ENCODE data around the gene RPUSD1.

The RPUSD1 gene

GRCh38 chr16:751152-752006 is 36.8 kb downstream of the RPUSD1 start:
- FAIRE-seq, result no peak
- DNase-seq (ENCODE audit: insufficient read length, low spot score), result peak; percentile 61
- TF ChIP-seq, protein P1, sequence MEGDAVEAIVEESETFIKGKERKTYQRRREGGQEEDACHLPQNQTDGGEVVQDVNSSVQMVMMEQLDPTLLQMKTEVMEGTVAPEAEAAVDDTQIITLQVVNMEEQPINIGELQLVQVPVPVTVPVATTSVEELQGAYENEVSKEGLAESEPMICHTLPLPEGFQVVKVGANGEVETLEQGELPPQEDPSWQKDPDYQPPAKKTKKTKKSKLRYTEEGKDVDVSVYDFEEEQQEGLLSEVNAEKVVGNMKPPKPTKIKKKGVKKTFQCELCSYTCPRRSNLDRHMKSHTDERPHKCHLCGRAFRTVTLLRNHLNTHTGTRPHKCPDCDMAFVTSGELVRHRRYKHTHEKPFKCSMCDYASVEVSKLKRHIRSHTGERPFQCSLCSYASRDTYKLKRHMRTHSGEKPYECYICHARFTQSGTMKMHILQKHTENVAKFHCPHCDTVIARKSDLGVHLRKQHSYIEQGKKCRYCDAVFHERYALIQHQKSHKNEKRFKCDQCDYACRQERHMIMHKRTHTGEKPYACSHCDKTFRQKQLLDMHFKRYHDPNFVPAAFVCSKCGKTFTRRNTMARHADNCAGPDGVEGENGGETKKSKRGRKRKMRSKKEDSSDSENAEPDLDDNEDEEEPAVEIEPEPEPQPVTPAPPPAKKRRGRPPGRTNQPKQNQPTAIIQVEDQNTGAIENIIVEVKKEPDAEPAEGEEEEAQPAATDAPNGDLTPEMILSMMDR (IDR thresholded peaks at IDR 0.05; ENCODE audit: insufficient read depth, missing control alignments), result no peak

DNA sequence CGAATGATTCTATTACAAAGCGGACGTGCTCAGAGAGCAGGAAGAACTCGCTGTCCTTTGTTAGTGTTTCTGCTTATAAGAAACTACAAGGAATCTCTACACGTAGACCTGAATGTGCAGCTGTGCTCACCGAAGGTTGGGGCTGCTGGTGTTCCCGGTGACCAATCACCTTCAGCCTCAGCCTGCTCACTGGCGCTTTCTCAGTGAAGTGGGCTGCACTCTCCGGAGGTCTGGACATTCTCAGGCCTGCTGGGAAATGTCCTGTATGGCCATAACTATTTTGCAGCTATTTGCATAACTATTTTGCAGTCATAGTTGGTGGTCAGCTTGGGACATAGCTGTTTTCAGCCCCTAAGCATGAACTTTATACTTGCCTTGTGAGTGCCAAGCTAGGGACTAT is 37.7 kb downstream of the RPUSD1 start:
- TF ChIP-seq, protein P1 (IDR thresholded peaks at IDR 0.05; ENCODE audit: insufficient read depth, missing control alignments), result no peak
- no peak for DNase-seq (ENCODE audit: insufficient read length, low spot score)
- no peak for FAIRE-seq

GRCh38 chr16:749010-749409 is 39.2 kb downstream of the RPUSD1 start:
- FAIRE-seq, result no peak

GRCh38 chr16:747978-748746 is 40.0 kb downstream of the RPUSD1 start:
- TF ChIP-seq, protein P1 (IDR thresholded peaks at IDR 0.05; ENCODE audit: insufficient read depth, missing control alignments), result no peak
- no peak for FAIRE-seq
- no peak for DNase-seq (ENCODE audit: insufficient read length, low spot score)

More at GRCh38 chr16:749010-749409, 39.2 kb downstream of the RPUSD1 start:
- DNase-seq (ENCODE audit: insufficient read length, low spot score), result no peak
- TF ChIP-seq, protein P1 (IDR thresholded peaks at IDR 0.05; ENCODE audit: insufficient read depth, missing control alignments), result no peak

- DNase-seq (ENCODE audit: insufficient read length, low spot score) (no peak), FAIRE-seq (no peak)
- TF ChIP-seq, protein P1 (IDR thresholded peaks at IDR 0.05; ENCODE audit: insufficient read depth, missing control alignments), result no peak
Observed at GRCh38 chr16:746637-747036, 41.5 kb downstream of the RPUSD1 start.

- no peak for FAIRE-seq
- TF ChIP-seq, protein P1 (IDR thresholded peaks at IDR 0.05; ENCODE audit: insufficient read depth, missing control alignments), result no peak
- DNase-seq (ENCODE audit: insufficient read length, low spot score), result no peak
Observed at GRCh38 chr16:745739-746138, 42.4 kb downstream of the RPUSD1 start.

Data from D721Med (cell line).